Large intestine (tissue), 3 donors: ENCODE measurements around the gene CT47C1. TPM values are rescaled to one million over a fixed set of nuclear protein-coding genes. Genes with fewer than 3 reads are reported as not detected.

Experiments
- DNase-seq, 2 donors: peaks; one replicate each; pipeline versions ENCODE4 v3.0.0 to v3.0.0-alpha.2; 2013
- H3K27ac ChIP-seq: one replicate; pipeline ENCODE4 v1.5.1; 2013; ENCODE audit warnings: low read length
- H3K27me3 ChIP-seq: 2 replicates; pipeline ENCODE4 v1.6.1; 2013; ENCODE audit warnings: low read length; ENCODE audit not compliant: control insufficient read depth, insufficient read depth
- H3K36me3 ChIP-seq: 2 replicates; pipeline ENCODE4 v1.6.1; 2013; ENCODE audit warnings: low read length; ENCODE audit not compliant: control insufficient read depth, insufficient read depth
- H3K4me1 ChIP-seq: one replicate; pipeline ENCODE4 v1.6.1; 2013; ENCODE audit warnings: low read length; ENCODE audit not compliant: control insufficient read depth, insufficient read depth
- H3K4me3 ChIP-seq: one replicate; pipeline ENCODE4 v1.5.1; 2013; ENCODE audit warnings: low read length
- H3K9me3 ChIP-seq: one replicate; pipeline ENCODE4 v1.6.1; 2013; ENCODE audit warnings: mild to moderate bottlenecking, low read depth, low read length, moderate library complexity; ENCODE audit not compliant: control insufficient read depth
- WGBS: methylation state at CpG from one replicate; pipeline ENCODE4 v1.1.5; 2013; ENCODE audit warnings: low lambda C conversion rate; ENCODE audit not compliant: insufficient coverage; 5-methylcytosine and 5-hydroxymethylcytosine counted together
- polyA plus RNA-seq: library from polyadenylated mRNA; unstranded; fragments of 120-200 nt; gene quantifications from one replicate; pipeline ENCODE4 v1.2.1, GENCODE V29; 2013

CT47C1 gene
- polyA plus RNA-seq, 1 donor: not detected

DNA sequence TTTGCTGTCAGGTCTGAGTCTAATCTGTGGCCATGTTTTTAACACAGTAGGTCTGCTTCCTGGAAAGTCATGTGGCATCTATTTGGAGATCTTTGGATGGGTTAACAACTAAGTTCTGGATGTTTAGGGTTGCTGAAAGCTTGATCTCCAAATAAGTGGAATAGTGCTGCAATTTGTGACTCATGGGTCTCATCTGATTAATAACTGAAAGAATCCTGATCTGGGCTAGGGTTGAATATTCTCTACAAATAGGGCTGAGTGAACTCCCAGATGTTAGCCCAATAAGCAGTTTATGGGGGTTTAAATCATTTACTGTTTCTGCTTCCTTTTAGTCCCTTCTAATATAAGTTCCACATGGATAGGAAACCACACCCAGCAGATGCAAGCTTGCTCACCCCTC, 23.1 kb downstream of the CT47C1 start:
- no peaks in the 10 kb centered on the region for H3K4me1 ChIP-seq

DNA sequence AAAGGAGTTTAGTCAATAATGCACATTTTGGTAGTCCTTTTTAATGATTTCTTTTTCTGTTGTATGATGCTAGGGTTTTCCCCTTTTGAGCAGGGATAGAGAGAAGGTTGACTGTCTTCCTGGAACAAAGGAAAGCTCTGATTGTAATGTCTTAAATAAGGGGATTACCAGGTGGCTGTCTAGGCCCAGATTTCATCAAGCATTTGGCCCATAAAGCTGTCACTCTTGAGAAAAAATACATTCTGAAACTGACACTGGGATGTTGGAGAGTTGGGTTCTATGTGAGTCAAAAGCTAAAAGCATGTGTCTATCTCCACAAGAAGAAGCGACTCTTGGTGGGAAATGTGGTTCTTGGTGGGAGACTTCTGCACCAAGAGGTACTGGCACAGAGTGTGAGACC, 28.4 kb downstream of the CT47C1 start:
- H3K4me1 ChIP-seq: no peaks in the 10 kb centered on the region
- WGBS: no CpG with 5 or more reads among the region's 1 CpG
- H3K36me3 ChIP-seq: no peaks in the 10 kb centered on the region
- no peak overlapping the region for H3K4me3 ChIP-seq
- H3K27ac ChIP-seq: no peak overlapping the region
- H3K9me3 ChIP-seq: no peaks in the 10 kb centered on the region
- H3K27me3 ChIP-seq: no peaks in the 10 kb centered on the region
- DNase-seq: no peak

More for the DNA sequence above, 23.1 kb downstream of the CT47C1 start:
- H3K36me3 ChIP-seq: no peaks in the 10 kb centered on the region
- no peaks in the 10 kb centered on the region for H3K27me3 ChIP-seq
- no peak for DNase-seq
- H3K9me3 ChIP-seq: no peaks in the 10 kb centered on the region
- H3K4me3 ChIP-seq: no peak overlapping the region
- H3K27ac ChIP-seq: no peak overlapping the region

GRCh38 chrX:119105826-119106225, 33.0 kb downstream of the CT47C1 start:
- H3K9me3 ChIP-seq: no peaks in the 10 kb centered on the region
- no peaks in the 10 kb centered on the region for H3K36me3 ChIP-seq
- DNase-seq: no peak
- no peaks in the 10 kb centered on the region for H3K4me1 ChIP-seq
- no peaks in the 10 kb centered on the region for H3K27me3 ChIP-seq
- no peak overlapping the region for H3K27ac ChIP-seq
- no peak overlapping the region for H3K4me3 ChIP-seq

- Histone ChIP-seq H3K27me3 (no peaks in the 10 kb centered on the region), H3K4me1 (no peaks in the 10 kb centered on the region), H3K4me3 (no peak overlapping the region), H3K36me3 (no peaks in the 10 kb centered on the region), H3K9me3 (no peaks in the 10 kb centered on the region), H3K27ac (no peak overlapping the region)
- DNase-seq: no peak
These were observed 34.4 kb downstream of the CT47C1 start for GRCh38 chrX:119107206-119107605.

DNA sequence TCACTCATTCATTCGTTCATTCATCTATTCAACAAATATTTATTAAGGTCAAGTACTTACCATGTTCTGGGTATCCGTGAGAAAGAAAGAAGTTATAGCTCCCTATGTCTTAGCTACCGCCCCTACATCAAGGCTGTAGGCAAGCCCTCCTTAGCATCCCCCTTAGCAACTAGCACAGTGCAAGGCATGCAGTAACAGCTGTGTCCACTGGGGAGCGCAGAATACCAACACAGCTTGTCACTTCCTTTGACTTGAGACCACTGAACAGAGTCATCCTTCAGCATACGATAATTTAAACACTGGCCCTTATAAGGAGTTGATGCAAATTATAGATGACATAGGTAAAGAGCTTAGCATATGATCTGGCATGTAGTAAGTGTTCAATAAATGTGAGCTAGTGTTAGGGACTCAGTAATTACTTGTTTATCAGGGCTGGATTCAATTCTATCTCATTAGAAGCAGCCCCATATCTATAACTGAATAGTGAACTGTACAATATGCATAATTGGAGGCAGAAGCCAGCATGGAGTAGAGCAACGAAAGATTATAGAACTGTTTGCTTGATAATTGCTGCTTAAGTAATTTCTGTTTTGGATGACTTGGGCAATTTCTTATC, 46.1 kb downstream of the CT47C1 start:
- DNase-seq: peak; percentile 9 to 10
- Histone ChIP-seq H3K9me3 (no peaks in the 10 kb centered on the region), H3K27ac (no peak overlapping the region), H3K27me3 (no peaks in the 10 kb centered on the region), H3K36me3 (no peaks in the 10 kb centered on the region), H3K4me1 (no peaks in the 10 kb centered on the region), H3K4me3 (no peak overlapping the region)
- WGBS: no CpG with 5 or more reads among the region's 6 CpGs

DNA sequence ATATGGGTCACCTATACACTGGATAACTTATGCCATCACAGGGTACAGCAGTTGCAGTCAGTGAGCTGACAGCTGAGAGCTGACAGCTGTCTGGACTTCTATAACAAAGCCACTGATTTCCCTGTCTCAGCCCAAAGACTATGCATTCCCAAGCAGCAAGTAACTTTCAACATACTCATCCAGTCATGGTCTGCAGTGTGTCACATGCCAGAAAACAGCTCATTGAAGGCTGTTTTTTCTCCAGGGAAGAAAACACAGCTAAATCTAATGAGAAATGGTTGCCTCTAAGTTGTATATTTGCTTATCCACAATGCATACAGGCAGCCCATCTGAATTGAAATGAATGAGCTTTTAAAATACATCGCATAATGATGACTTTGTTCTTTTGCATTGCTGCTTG, 48.5 kb downstream of the CT47C1 start:
- no peaks in the 10 kb centered on the region for H3K27me3 ChIP-seq
- H3K36me3 ChIP-seq: no peaks in the 10 kb centered on the region
- DNase-seq: no peak
- no CpG with 5 or more reads among the region's 1 CpG for WGBS
- H3K4me1 ChIP-seq: no peaks in the 10 kb centered on the region
- no peak overlapping the region for H3K27ac ChIP-seq
- H3K4me3 ChIP-seq: no peak overlapping the region
- H3K9me3 ChIP-seq: no peaks in the 10 kb centered on the region

Other genes with a start within 250 kb of the CT47C1 start
- 9.1 TPM for gene ZCCHC12, start 249.2 kb upstream of the CT47C1 start, polyA plus RNA-seq
- gene LONRF3, start 98.4 kb upstream of the CT47C1 start, polyA plus RNA-seq: 3.0 TPM
- gene KIAA1210, start 54.8 kb downstream of the CT47C1 start, polyA plus RNA-seq: 0.03 TPM
- gene PGRMC1, start 163.3 kb downstream of the CT47C1 start, polyA plus RNA-seq: 276 TPM